GM12878 (cell line): ENCODE measurements around the gene MAML2. TPM values are rescaled to one million over a fixed set of nuclear protein-coding genes. Genes with fewer than 3 reads are reported as not detected.

Source experiments
- ATAC-seq: fragments of 200-7000 bp; cut with Tn5 transposase; 3 replicates; pipeline ENCODE4 v1.9.1; 2020; ENCODE audit warnings: mild to moderate bottlenecking, moderate library complexity
- BruUV-seq: library from RNA; stranded (reverse); fragments of 400-500 nt; replicated peaks from 2 replicates; lab custom pipeline; 2021; lab: Mats Ljungman, UMichigan
- CTCF ChIA-PET: fragments of 300-600 bp; sonication (Branson Sonifier 250); formaldehyde crosslinking; extraction: SDS; loops from one replicate; lab custom pipeline; 2021; ENCODE audit warnings: inconsistent platforms; lab: Yijun Ruan, JAX
- POLR2A ChIA-PET: fragments of 350-600 bp; formaldehyde crosslinking; extraction: SDS; loops from one replicate; lab custom pipeline; 2021; ENCODE audit warnings: inconsistent platforms; lab: Charles Lee
- RAD21 ChIA-PET: fragments of 300-600 bp; sonication (Branson Sonifier 250); formaldehyde crosslinking; loops from one replicate; lab custom pipeline; 2023; ENCODE audit warnings: antibody characterized with exemption; ENCODE audit not compliant: unreplicated experiment; lab: Charles Lee
- SMC1A ChIA-PET: fragments of 300-600 bp; sonication (Branson Sonifier 250); formaldehyde crosslinking; loops from one replicate; lab custom pipeline; 2023; ENCODE audit not compliant: unreplicated experiment, uncharacterized antibody; lab: Charles Lee
- DNase-seq: peaks from one replicate; pipeline ENCODE4 v3.0.0-alpha.2; 2011; ENCODE audit warnings: low read depth, low spot score
- FAIRE-seq: peaks from 3 replicates; lab custom pipeline; 2011; peaks lifted over from hg19 to GRCh38; lab: Jason Lieb, UNC
- H2AFZ ChIP-seq: 2 replicates; pipeline ENCODE4 v1.6.0; 2011; ENCODE audit warnings: low read depth, low read length, control low read depth; ENCODE audit not compliant: control insufficient read depth
- H3K27ac ChIP-seq: 2 replicates; pipeline ENCODE4 v1.5.1; 2011; ENCODE audit warnings: control low read depth; ENCODE audit not compliant: control insufficient read depth, insufficient read depth
- H3K27me3 ChIP-seq, 2 experiments: replicated peaks in 1 of 2; 2 replicates each; pipeline versions ENCODE4 v1.6.0 to v1.6.1; 2011; ENCODE audit warnings: low read length in 1 of 2; ENCODE audit not compliant: control insufficient read depth in 2 of 2, insufficient read depth in 2 of 2
- H3K36me3 ChIP-seq, 2 experiments: 2 replicates each; pipeline ENCODE4 v1.5.1; 2011; ENCODE audit warnings: low read length in 1 of 2; ENCODE audit not compliant: control insufficient read depth in 2 of 2, insufficient read depth in 2 of 2
- H3K4me1 ChIP-seq: 2 replicates; pipeline ENCODE4 v1.6.1; 2011; ENCODE audit warnings: mild to moderate bottlenecking, low read length, moderate library complexity, mixed read lengths; ENCODE audit not compliant: control insufficient read depth, insufficient read depth
- H3K4me2 ChIP-seq: 2 replicates; pipeline ENCODE4 v1.6.0; 2011; ENCODE audit warnings: control low read depth; ENCODE audit not compliant: control insufficient read depth, insufficient read depth
- H3K4me3 ChIP-seq: fragments of 200-600 bp; sonication (generic); 2 replicates; pipeline ENCODE4 v1.5.1; 2016
- H3K79me2 ChIP-seq: 2 replicates; pipeline ENCODE4 v1.6.0; 2011; ENCODE audit warnings: low read length; ENCODE audit not compliant: control insufficient read depth, insufficient read depth
- H3K9ac ChIP-seq: 2 replicates; pipeline ENCODE4 v1.8.0; 2011; ENCODE audit warnings: low read length, control low read depth, mixed read lengths; ENCODE audit not compliant: control insufficient read depth, insufficient read depth
- H3K9me3 ChIP-seq: replicated peaks from 3 replicates; pipeline ENCODE4 v1.5.1; 2011; ENCODE audit warnings: mild to moderate bottlenecking, low read length; ENCODE audit not compliant: control insufficient read depth, insufficient read depth
- H4K20me1 ChIP-seq: 2 replicates; pipeline ENCODE4 v1.6.0; 2011; ENCODE audit not compliant: control insufficient read depth, insufficient read depth
- BACH1 ChIP-seq: fragments of 450-650 bp; IDR thresholded peaks from 2 replicates; pipeline ENCODE4 v1.6.1; 2017; ENCODE audit warnings: mild to moderate bottlenecking, borderline replicate concordance
- BCLAF1 ChIP-seq: fragments of 450-650 bp; IDR thresholded peaks from 2 replicates; pipeline ENCODE4 v1.6.1; 2017; ENCODE audit warnings: antibody characterized with exemption, mild to moderate bottlenecking, moderate library complexity
- CHD1 ChIP-seq: IDR thresholded peaks from 2 replicates; pipeline ENCODE4 v1.6.1; 2012; ENCODE audit warnings: low read depth, low read length, improper control_type of control experiment
- EP300 ChIP-seq, 2 experiments: fragments of 150-350 bp in 1 of 2; IDR thresholded peaks; 2 replicates each; pipeline ENCODE4 v1.6.1; 2011 to 2012; ENCODE audit warnings: low read depth in 2 of 2, low read length in 2 of 2, borderline replicate concordance in 1 of 2, improper control_type of control experiment in 1 of 2, inconsistent platforms in 1 of 2; ENCODE audit not compliant: control insufficient read depth in 1 of 2
- GATAD2B ChIP-seq: fragments of 450-650 bp; conservative IDR thresholded peaks from 2 replicates; pipeline ENCODE4 v1.6.1; 2017; ENCODE audit warnings: low read depth, mild to moderate bottlenecking, moderate library complexity
- MLLT1 ChIP-seq: fragments of 450-650 bp; IDR thresholded peaks from 2 replicates; pipeline ENCODE4 v1.6.1; 2016; ENCODE audit warnings: mild to moderate bottlenecking
- NKRF ChIP-seq: fragments of 450-650 bp; conservative IDR thresholded peaks from 2 replicates; pipeline ENCODE4 v1.6.1; 2017; ENCODE audit warnings: mild to moderate bottlenecking, moderate library complexity
- PAX8 ChIP-seq: fragments of 450-650 bp; IDR thresholded peaks from 2 replicates; pipeline ENCODE4 v1.6.1; 2017; ENCODE audit warnings: mild to moderate bottlenecking, moderate library complexity
- SRF ChIP-seq, 2 experiments: IDR thresholded peaks; 2 replicates each; pipeline ENCODE4 v1.6.1; 2011; ENCODE audit warnings: low read depth in 2 of 2, low read length in 2 of 2, mild to moderate bottlenecking in 1 of 2, moderate library complexity in 1 of 2
- ZNF24 ChIP-seq: fragments of 450-650 bp; IDR thresholded peaks from 2 replicates; pipeline ENCODE4 v1.6.1; 2017; ENCODE audit warnings: antibody characterized with exemption, mild to moderate bottlenecking
- ZNF687 ChIP-seq: fragments of 450-650 bp; IDR thresholded peaks from 2 replicates; pipeline ENCODE4 v1.6.1; 2017; ENCODE audit warnings: mild to moderate bottlenecking, moderate library complexity
- WGBS: methylation state at CpG from one replicate; pipeline ENCODE4 v1.1.6; 2016; ENCODE audit warnings: low lambda C conversion rate; ENCODE audit not compliant: insufficient replicate concordance, insufficient coverage; ENCODE audit errors: missing lambda C conversion rate; 5-methylcytosine and 5-hydroxymethylcytosine counted together
- in situ Hi-C: fragments of 300-500 bp; cut with MboI; formaldehyde crosslinking; loops from 9 replicates; pipeline ENCODE4 v1.14.3; 2018; ENCODE audit warnings: mixed read lengths
- intact Hi-C: fragments of 100-400 bp; cut with micrococcal nuclease; formaldehyde crosslinking; loops from one replicate; pipeline ENCODE4 v1.14.2; 2022; ENCODE audit not compliant: unreplicated experiment
- polyA plus RNA-seq, 11 experiments: library from polyadenylated mRNA; depleted of rRNA in 4 of 11; unstranded in 6 of 11; stranded (reverse) in 5 of 11; fragments of >200 nt; fragmentation: Nextera tagmentation in 4 of 11; fragmentation: Illumina TruSeq in 1 of 11; extraction: Ambion mirVana in 4 of 11; extraction: Trizol in 1 of 11; gene quantifications; 1 replicate in 1 of 11; 2 replicates in 10 of 11; pipeline versions ENCODE4 v1.2.1 to v1.2.3, GENCODE V29; 2011 to 2016; ENCODE audit warnings: inconsistent platforms in 2 of 11, missing spikeins in 2 of 11, low read depth in 1 of 11
- total RNA-seq, 4 experiments: library from RNA; depleted of rRNA in 3 of 4; stranded (reverse); fragments of >200 nt in 3 of 4; fragmentation: Illumina TruSeq in 1 of 4; extraction: Trizol in 1 of 4; gene quantifications; 2 replicates each; pipeline versions ENCODE4 v1.2.1 to v1.2.3, GENCODE V29; 2013 to 2021

MAML2 gene
- total and polyA plus RNA-seq, 10 of the 15 experiments (the other 5 are each of a cell fraction or from before 2014, with no cell fraction given): 2.5 to 15.1 (median 12.0) TPM

GRCh38 chr11:96061730-96062129, 281.3 kb downstream of the MAML2 start (continued):
- TF ChIP-seq BCLAF1 (no peak), ZNF24 (no peak), ZNF687 (no peak)

- WGBS: 97% methylated on average over 2 of the region's 2 CpGs
- SMC1A ChIA-PET: interaction anchor here (0.9 to 4.8 kb wide), 8 partner anchors 9 to 283 kb away, joined by 3 to 18 read pairs (median 4); partner anchors contain the start of gene MAML2
- Histone ChIP-seq H2AFZ (no peak overlapping the region), H3K27ac (no peak overlapping the region), H3K4me1 (no peaks in the 10 kb centered on the region), H3K4me3 (no peak overlapping the region), H3K4me2 (no peak overlapping the region), H3K9ac (no peak overlapping the region), H3K9me3 (no peaks in the 10 kb centered on the region), H3K36me3 (no peaks in the 10 kb centered on the region; a peak in 1 of 4 replicates), H4K20me1 (no peaks in the 10 kb centered on the region), H3K27me3 (no peaks in the 10 kb centered on the region), H3K79me2 (no peaks in the 10 kb centered on the region; the same call in 1 of the 2 replicates)
- DNase-seq (no peak), FAIRE-seq (no peak), ATAC-seq (no peak)
- CTCF ChIA-PET: interaction anchor here (0.9 to 1.4 kb wide), 3 partner anchors 14 to 333 kb away, joined by 3 to 6 read pairs (median 3); partner anchors contain the start of gene MAML2
- POLR2A ChIA-PET: no interaction called here
- BruUV-seq: no TSS peak
- in situ Hi-C loops: no loop called here
- intact Hi-C loops: no loop called here
- RAD21 ChIA-PET: interaction anchor here (1.0 to 3.4 kb wide), 3 partner anchors 14 to 282 kb away, joined by 3 to 16 read pairs (median 11); partner anchors contain the start of gene MAML2
- no peak for TF ChIP-seq EP300 (IDR thresholded peaks at IDR 0.05; ENCODE audit: borderline replicate concordance in 1 of 2, control insufficient read depth in 1 of 2, low read depth in 2 of 2, low read length in 2 of 2)
- no peak for TF ChIP-seq NKRF
- TF ChIP-seq SRF (IDR thresholded peaks at IDR 0.05; ENCODE audit: low read depth in 2 of 2, low read length in 2 of 2): no peak
- TF ChIP-seq GATAD2B: no peak
- TF ChIP-seq MLLT1: no peak
- no peak for TF ChIP-seq PAX8
- no peak for TF ChIP-seq BACH1
- TF ChIP-seq CHD1: no peak
Observed at GRCh38 chr11:96061069-96061468, 281.9 kb downstream of the MAML2 start.
